ENCODE measurements around the gene CDH13.

Gene CDH13

DNA sequence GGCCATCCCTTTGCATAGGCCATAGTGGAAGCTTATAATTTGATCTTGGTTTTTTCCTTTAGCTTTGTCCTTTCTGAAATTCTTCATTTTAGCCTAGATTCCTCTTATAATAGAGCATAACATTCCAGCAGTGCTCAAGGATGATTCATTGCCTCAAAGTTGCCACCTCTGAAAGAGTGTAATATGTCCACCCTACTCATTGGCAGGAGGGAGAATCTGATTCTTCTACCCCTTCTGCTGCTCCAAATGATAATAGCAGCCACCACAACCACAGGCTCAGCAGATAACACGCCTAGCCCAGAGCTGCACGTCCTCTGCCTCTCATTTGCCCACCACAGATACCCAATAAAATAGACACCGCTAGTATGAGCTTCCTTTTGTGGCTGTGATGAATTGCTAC, 843.6 kb downstream of the CDH13 start:
- no peak for DNase-seq

DNA sequence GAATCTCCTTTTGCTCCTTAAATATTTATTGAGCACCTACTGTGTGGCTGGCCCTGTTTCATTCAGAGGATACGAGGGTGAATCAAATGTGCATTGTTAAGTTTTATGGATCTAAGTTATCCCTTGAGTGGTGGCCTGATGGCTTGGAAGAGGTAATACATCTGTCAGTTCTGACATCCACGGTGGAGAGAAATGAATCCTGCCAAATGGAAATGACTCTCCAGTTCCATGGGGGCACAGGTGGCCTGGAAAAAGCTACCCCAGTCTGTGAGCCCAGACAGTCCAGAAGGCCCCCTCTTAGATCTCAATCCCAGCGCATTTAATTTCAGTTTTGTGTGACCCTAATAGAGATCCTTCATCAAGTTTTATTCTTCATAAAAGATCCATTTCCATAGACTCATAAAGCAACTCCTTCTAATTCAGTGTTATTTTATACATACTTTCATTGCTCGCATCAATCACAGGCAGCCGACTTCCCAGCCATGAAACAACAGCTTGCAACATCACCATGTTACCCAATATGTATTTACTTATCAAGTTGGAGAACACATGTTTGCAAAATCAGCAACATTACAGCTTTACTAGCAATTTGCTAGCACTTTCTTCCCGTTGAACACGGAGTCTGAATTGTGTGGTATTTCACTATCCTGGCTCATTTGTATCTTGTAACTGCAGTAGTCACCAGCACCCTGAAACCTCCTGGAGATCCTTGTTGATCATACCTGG, 846.2 kb downstream of the CDH13 start:
- DNase-seq, result no peak

DNA sequence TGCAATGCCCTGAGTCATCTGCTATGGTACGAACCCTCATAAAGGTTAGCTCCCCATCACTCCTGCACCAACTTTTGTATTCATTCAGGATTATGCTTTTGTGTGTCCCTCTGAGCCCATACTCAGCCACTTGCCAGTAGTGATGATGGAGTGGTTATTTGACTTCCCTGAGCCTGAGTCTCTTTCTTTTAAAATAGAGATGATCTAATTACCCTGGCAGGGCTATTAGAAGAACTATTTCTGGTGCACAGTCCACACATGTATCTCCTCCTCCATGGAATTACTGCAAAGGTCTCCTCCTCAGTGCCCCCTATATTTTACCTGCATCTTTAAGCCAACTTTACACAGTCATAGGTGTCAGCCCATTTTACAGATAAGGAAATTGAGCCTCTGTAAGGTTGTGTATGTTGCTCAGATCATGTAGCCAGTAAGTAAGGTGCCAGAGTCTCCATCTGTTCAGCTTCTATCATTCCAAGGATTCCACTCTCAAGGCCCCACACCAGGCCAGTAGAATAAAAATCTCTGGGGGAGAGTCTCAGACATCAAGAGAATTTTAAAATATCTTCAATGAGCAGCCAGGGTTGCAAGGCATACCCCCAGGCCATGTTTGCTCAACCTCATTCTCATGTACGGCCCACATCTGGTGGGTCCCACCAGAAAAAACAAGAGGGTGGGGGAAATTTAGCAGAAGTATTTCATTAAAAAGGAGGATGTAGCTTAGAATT, 847.3 kb downstream of the CDH13 start:
- no peak for DNase-seq

DNA sequence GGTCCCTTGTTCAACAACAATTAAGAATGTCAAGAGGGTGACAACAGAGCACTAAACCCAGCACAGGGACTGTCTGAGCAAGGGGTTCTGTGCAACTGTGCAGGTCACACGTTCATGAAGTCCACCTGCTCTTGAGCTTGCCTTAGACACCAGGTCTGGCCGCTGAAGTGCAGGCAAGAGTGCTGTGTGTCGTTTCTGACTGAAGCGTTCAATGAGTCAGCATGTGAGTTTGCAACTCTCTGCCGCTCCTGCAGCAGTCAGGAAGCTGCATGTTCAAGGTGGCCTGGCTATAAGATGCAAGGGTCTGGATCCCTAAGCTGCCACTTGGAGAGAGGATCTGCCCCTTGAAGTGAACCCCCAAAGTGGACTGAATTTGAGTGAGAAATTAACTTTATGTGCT, 848.3 kb downstream of the CDH13 start:
- no peak for DNase-seq

DNA sequence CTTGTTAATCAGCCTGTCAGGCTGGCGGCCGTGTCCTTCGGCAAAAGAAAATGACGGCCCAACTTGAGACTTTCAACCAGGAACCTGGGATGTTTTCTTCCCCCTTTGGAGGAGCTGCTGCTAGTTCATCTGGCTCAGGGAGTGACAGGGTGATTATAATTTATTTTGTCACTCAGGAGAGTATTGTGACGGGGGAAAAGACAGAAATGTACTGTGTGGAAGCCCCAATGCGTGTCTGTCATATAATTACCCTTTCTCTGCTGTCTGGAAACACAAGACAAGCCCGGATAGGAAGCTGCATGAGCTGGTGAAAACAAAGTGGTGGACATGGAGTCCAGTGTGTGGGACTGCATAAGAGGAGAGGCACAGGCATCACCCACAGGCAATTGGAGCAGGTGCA, 854.8 kb downstream of the CDH13 start:
- no peak for DNase-seq

DNA sequence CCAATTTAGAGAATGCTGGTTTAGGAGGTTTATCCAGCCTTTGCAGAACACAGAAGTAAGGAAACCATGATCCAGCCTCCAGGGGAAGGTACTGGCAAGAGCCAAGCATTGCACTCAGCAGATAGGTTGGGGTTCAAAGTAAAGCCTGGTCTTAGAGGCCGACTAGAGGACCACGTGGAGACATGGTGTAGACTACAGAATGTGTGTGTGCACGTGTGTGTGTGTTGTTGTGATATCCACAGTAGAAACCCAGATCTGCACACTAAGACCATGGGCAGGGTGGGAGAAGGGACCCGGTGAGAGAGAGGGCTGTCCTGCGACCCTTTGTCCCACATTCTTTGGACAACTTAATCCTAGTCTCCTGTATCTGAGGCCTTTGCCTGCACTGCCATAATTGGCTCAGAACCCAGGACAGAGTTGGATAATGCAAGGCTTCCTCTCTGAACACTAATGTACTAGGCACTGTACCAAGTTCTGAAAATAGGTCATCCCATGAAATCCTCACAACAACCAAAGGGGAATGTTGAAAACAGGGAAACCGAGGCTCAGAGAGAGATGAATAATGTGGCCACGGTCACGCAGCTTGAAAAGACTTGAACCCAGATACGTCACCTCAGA, 855.9 kb downstream of the CDH13 start:
- DNase-seq, result no peak

DNA sequence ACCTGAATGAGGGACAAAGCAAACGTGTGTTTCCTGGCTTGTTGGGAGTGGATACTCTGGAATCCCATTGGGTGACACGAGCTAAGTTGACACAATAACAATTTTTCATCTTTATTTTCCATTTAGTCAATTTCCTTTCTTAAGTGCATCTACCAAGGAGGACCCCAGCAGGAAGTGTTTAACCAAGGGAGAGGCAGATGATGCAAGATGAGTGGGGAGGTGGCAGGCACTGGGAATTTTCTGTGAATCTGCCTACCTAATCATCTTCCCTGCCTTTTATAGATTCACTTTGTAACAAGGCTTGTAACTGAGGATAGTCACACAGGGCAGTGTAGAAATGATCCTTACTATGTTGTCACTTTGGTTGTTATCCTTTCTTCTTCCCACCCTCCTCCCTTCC, 863.3 kb downstream of the CDH13 start:
- DNase-seq, result no peak

DNA sequence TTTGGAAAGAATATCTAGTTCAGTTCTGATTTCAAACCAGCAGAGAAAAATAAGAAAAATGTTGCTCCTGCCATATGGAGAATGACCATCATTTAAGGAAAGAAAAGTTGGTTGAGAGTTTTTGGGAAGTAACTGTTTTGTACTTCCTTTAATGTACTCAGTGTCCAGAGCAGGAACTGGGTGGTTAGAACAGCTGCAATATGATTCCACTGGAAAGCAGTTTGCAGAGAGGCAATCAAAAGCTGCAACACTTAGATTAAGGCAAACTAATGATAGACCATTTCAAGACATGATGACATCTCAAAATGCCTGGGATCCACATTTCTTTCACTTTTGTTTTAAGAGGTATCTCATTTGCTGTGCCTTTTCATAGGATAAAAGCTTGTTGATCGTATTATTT, 867.7 kb downstream of the CDH13 start:
- DNase-seq, result no peak

DNA sequence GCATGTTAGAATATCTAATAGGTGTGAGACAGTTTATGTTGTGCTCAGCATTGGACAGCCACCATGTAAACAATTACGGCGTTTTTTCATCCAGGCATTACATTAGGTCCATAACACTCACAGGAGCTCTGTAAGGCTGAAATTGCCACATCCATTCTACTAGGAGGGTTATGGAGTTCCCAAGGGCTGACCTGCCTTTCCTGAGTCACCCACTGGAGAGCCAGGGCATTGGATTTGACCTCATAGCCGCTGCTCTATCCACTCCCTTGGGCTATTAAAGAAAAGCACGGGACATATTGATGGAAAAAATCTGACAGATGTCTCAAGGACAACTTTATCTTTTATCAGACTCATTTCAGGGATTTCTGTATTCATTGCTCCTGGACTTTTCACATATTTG, 874.7 kb downstream of the CDH13 start:
- DNase-seq, result no peak

DNA sequence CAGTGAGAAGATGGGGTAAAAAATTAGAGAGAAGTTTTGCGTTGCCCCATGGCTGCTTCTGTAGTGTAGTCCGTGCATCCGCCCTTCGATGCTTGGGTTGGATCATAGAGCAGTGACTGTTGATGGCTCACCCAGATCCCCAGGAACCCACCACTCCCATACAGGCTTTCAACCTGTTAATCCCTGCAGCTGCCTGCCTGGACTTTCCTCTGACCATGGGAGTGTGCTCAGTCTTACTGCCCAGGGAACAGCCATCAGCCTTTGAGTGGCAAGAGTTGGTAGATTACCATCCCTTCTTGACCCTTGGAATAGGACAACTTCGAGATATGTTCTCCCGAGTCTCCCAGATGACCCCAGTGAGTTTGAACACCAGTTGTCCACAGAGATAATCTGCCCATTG, 881.5 kb downstream of the CDH13 start:
- no peak for DNase-seq

DNA sequence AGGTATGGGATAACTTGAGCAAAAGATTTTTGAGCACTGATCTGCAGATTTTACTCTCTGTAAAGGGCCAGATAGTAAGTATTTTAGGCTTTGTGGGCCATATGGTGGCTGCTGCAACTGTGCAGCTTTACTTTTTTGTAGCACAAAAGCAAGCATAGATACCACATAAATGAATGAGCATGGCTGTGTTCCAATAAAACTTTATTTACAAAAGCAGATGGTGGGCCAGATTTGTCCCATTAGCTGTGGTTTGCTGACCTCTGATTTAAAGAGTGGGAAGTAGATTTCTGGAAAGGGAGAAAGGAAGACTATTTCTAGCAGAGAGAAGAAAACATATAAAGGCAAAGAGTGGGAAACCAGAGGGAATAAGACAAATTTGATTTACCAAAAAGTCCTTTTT, 882.5 kb downstream of the CDH13 start:
- no peak for DNase-seq

DNA sequence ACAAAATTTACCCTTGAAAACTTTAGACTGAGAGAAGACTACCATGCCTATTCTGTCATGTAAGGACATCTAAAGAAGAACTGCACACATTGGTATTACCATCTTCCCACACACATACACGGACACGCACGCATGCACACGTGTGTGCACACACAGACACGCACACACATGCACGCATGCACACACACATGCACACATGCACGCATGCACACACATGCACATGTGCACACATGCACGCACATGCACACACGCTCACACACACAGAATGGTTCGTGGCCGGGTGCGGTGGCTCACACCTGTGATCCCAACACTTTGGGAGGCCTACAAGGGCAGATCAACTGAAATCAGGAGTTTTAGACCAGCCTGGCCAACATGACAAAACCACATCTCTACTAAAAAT, 884.1 kb downstream of the CDH13 start:
- no peak for DNase-seq

DNA sequence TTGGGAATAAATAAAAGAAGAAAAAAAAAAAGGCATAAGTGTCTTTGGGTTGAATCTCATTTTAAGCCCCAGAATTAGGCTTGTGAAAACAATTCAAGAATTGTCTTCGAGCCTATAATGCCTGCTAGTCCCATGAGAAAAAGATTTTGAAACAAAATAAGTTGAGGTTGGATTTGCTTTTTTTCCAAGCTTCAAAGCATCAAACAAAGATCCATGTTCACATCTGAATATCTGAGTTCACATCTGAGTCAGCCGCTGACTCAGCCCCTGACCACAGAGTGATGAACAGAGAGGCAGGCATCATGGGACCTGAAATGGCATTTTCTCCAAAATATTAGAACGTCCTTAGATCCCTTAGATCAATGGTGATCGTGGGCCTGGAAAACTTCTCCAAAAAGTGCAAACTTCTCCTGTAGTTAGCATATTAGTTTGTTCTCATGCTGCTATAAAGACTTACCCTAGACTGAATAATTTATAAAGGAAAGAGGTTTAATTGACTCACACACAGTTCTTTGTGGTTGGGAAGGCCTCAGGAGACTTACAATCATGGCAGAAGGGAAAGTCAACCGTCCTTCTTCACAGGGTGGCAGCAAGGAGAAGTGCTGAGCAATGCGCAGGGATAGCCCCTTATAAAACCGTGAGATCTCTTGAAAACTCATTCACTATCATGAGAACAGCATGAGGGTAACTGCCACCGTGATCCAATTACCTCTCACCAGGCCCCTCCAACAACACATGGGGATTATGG, 886.4 kb downstream of the CDH13 start:
- no peak for DNase-seq

DNA sequence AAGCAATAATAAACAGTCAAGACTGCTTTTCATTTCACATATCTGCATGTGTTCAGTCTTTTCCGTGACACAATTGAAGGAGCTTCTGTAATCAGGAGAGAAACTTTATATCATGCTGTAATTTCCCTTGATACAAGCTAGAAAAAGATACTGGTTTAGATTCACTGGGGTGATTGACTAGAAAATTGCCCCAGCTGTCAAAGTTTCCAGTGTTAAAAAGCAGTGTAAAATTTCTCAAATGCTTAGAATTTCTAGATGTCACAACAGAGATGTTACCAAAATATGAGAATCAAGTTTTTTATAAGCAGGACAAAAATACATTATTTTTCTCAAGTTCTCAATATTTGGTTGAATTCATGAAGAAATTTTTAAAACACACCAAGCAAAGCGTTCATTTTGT, 888.6 kb downstream of the CDH13 start:
- no peak for DNase-seq

DNA sequence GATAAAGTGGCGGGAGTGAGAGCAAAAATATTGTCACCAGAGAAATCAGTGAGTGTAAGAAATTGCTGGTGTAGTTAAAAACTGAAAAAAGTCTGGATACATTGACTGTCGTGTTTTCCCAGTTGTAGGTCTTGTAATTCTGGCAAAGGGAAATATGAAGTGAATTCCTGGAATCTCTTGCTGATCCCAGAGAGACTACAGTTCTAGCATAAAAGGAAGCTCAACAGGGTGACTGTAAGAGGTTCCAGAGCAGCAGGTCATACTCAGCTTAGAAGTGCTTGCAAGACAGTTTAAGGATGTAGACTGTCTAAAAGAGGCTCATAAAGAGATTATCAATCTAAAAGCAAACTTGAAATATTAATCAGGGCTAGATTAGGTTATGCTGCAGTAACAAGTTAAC, 890.2 kb downstream of the CDH13 start:
- no peak for DNase-seq

DNA sequence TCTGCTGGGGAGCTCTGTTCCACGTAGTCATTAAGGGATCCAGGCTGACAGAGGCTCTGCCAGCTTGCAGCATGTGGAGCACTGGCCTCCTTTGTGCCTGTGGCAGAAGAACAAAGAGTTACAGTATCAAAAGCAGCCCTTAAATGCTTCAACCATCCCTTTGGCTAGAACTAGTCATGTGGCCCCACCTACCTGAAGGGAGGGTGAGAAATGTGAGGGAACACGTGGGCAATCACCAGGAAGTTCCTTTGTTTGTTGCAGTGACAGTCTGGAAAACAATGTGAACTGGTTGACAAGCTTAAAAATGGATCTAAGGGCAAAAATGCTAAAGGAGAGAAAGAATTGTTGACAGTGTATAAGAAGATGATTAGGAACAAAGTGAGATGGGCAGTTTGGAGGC, 890.6 kb downstream of the CDH13 start:
- DNase-seq, result no peak

DNA sequence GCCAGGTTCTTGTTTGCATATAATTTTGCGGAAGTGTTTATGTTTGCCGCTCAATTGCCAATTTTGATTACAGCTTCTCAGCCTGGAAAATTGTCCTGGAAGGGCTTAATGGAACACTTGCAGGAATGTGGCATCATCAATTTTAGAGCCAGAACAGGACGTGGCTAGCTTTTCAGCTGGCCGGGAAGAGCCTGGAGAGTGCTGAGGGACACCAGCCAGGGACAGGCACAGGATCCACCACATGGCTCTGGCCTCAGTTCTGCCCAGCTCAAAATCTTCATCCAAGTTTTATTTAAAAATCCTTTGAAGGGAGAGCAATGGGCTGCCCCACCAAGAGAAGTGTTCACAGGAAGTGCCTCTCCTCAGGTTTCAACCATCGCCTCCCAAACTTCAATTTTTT, 893.8 kb downstream of the CDH13 start:
- no peak for DNase-seq

DNA sequence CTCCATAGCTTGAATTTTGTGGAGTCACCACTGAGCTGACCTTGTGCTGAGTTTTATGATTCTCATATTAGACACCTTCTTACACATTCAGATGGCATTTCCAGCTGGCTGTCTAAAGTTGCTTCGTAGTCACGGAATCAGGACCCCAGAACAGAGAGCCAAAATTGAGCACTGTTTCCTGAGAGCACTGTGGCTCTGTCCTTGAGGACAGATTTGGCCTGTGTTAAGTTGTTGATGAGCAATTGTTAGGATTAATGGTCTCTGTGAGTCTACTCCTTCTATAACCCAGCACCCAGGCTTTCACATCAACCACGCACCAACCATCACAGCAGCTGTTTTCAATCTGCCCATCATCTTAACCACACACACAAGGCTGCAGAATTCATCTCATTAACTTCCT, 903.5 kb downstream of the CDH13 start:
- DNase-seq, result no peak

DNA sequence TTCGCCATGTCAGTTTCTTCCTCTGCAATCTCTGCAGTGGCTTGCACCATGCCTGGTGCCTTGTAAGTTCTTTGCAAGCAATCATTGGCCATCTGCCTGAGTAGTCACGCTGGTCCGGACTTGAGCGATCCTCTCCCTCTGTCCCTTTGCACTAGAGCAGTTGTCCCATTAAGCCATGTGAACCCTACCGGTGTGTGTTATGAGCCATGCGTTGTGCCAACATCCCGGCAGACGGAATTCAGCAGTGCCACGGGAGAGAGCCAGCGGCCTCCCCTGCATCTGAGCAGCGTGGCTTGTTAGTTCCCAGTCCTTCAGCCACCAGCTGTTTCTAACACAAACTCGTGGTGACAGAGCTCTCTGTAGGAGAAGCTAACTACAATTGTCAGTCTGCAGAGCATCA, 905.9 kb downstream of the CDH13 start:
- no peak for DNase-seq

DNA sequence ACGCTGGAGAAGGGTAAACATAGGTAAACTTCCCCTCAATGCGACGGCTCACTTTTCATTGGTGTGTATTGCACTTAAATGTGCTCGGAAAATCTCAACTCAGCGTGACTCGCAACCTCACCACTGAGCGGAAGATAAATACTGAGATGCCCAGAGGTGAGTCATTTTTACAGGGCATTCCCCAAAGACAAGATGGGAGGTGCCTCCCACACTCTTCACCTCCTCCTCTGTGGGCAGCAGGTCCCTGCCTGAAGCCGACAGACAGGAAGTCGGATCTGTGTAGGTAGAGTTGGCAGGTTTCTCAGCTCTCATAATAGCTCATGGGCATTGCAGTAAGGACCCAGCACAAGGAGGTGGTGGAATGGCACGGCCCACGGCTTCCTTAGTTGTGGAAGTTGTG, 906.4 kb downstream of the CDH13 start:
- DNase-seq, result no peak

DNA sequence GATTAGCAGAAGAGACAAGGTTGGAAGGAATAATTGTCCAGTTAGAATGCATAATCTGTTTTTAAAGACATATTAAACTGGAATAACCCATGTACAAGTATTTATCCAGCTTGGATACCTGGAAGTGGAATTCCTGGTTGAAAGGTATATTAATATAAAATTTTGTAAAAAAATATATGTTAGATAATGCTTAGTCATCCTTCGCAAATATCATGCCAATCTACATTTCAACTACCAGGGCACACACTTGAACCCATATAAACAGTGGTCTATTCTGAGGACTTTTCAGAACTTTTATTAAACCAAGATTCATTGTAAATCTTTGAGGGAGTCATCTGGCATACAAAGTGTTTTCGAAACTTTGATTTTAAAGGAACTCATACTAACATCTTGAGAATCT, 911.9 kb downstream of the CDH13 start:
- DNase-seq, result no peak

DNA sequence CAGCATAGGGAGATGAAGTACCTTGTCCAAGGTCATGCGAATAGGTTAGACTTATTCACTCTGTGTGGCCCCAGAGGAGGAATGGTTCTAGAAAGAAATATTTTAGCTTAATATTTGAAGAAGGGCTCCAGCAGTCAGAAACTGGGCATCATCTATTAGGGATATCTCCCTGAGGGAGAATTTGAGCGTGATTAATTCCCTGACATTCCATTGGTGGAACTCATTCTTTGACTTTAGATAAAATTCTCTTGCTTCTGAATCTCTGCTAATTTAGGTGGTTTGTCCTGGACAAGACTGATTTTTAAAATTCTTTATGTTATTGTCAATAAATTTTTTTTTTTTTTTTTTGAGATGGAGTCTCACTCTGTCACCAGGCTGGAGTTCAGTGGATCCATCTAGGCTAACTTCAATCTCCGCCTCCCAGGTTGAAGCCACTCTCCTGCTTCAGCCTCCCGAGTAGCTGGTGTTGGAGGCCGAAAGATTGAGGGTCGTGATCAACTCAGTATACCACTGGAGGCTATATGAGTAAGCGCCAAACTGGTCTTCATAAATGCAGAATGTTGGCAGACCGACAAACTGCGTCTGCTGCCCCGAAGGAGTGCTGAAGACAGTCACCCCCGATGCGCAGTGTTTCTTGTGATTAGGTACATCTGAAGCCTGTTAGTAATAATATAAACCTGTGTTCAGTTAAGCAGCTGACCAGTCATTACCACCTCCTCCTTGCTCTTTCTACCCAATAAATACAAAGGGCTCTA, 913.1 kb downstream of the CDH13 start:
- no peak for DNase-seq

DNA sequence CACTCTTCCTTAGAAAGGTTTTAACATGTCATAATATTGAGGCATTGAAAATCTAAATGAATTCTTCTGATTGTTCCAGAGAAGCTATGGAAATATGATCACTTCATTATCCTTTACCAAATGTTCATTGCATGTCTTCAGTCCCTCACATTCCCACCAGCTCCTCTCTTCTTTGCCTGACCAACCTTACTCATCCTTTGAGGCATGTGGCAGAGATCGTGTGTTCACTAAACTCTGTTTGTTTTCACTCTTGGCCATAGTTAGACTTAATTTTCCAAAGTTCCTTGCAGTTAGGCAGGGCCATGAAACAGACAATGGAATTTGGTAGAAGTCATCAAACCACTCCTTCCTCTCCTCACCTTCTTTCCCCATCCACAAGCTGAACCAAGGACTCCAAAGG, 914.5 kb downstream of the CDH13 start:
- no peak for DNase-seq

Measured in NCI-H226 (cell line).